Uterus (tissue), 2 donors: ENCODE data around the gene PLPP6.

Experiments
- CTCF ChIP-seq, 4 experiments: fragments of 200-600 bp in 2 of 4; fragments of 450-650 bp in 2 of 4; sonication (generic) in 2 of 4; IDR thresholded peaks; one replicate each; pipeline ENCODE4 v1.5.1; 2016 to 2019; ENCODE audit warnings: antibody characterized with exemption in 4 of 4, mild to moderate bottlenecking in 2 of 4, moderate library complexity in 1 of 4
- POLR2A ChIP-seq, 2 donors: fragments of 450-650 bp; IDR thresholded peaks; one replicate each; pipeline ENCODE4 v1.6.1; 2016; ENCODE audit warnings: antibody characterized with exemption in 2 of 2, mild to moderate bottlenecking in 1 of 2, moderate library complexity in 1 of 2

- TF ChIP-seq POLR2A (IDR thresholded peaks at IDR 0.05) (no peak), CTCF (IDR thresholded peaks at IDR 0.05) (no peak)
These were observed 8.0 kb upstream of the PLPP6 start for GRCh38 chr9:4654084-4654483.
